IMR-90 (cell line): Measurements from ENCODE around the gene JAK1. TPM values are rescaled to one million over a fixed set of nuclear protein-coding genes. Genes with fewer than 3 reads are reported as not detected.

Experiments used
- ATAC-seq: fragments of 200-7000 bp; cut with Tn5 transposase; 2 replicates; pipeline ENCODE4 v1.9.1; 2020; ENCODE audit warnings: low read depth, mild to moderate bottlenecking, moderate library complexity
- BruUV-seq: library from RNA; stranded (reverse); fragments of 400-500 nt; replicated peaks from 2 replicates; lab custom pipeline; 2021; lab: Mats Ljungman, UMichigan
- CTCF ChIA-PET: fragments of 300-600 bp; formaldehyde crosslinking; extraction: SDS; loops from one replicate; lab custom pipeline; 2021; ENCODE audit warnings: antibody characterized with exemption; lab: Yijun Ruan, JAX
- POLR2A ChIA-PET: fragments of 300-600 bp; sonication (Branson Sonifier 250); formaldehyde crosslinking; loops from one replicate; lab custom pipeline; 2022; ENCODE audit warnings: antibody characterized with exemption; ENCODE audit not compliant: unreplicated experiment; lab: Charles Lee
- DNase-seq: peaks from one replicate; pipeline ENCODE4 v3.0.0; 2013
- H2AFZ ChIP-seq: replicated peaks from 2 replicates; pipeline ENCODE3; 2013; ENCODE audit warnings: low read length, mild to moderate bottlenecking; ENCODE audit not compliant: poor library complexity
- H2AK5ac ChIP-seq: 2 replicates; pipeline ENCODE4 v1.6.1; 2013; ENCODE audit warnings: low read depth, low read length, inconsistent platforms
- H2AK9ac ChIP-seq: replicated peaks from 2 replicates; pipeline ENCODE3; 2013; ENCODE audit warnings: mild to moderate bottlenecking, low read depth, low read length, moderate library complexity; ENCODE audit not compliant: poor library complexity
- H2BK120ac ChIP-seq: 2 replicates; pipeline ENCODE4 v1.6.1; 2013; ENCODE audit warnings: low read depth, low read length, inconsistent platforms
- H2BK15ac ChIP-seq: 3 replicates; pipeline ENCODE4 v1.6.1; 2013; ENCODE audit warnings: low read depth, low read length, inconsistent platforms
- H2BK20ac ChIP-seq: 2 replicates; pipeline ENCODE4 v1.6.1; 2013; ENCODE audit warnings: low read depth, mild to moderate bottlenecking, inconsistent platforms, low read length, moderate library complexity
- H2BK5ac ChIP-seq: 2 replicates; pipeline ENCODE4 v1.6.1; 2013; ENCODE audit warnings: mild to moderate bottlenecking, low read depth, low read length, inconsistent platforms; ENCODE audit not compliant: poor library complexity, severe bottlenecking
- H3K14ac ChIP-seq: replicated peaks from 2 replicates; pipeline ENCODE4 v1.6.1; 2013; ENCODE audit warnings: low read depth, low read length, inconsistent platforms
- H3K18ac ChIP-seq: 2 replicates; pipeline ENCODE4 v1.6.1; 2013; ENCODE audit warnings: low read depth, low read length, control low read depth
- H3K23ac ChIP-seq: 2 replicates; pipeline ENCODE4 v1.6.1; 2013; ENCODE audit warnings: low read depth, low read length, inconsistent platforms
- H3K27ac ChIP-seq: 2 replicates; pipeline ENCODE4 v1.5.1; 2013; ENCODE audit warnings: mild to moderate bottlenecking, control low read depth, low read length; ENCODE audit not compliant: insufficient read depth
- H3K27me3 ChIP-seq: 2 replicates; pipeline ENCODE4 v1.6.1; 2013; ENCODE audit warnings: low read length; ENCODE audit not compliant: control insufficient read depth, insufficient read depth
- H3K36me3 ChIP-seq: 2 replicates; pipeline ENCODE4 v1.6.1; 2013; ENCODE audit warnings: low read length, mixed read lengths; ENCODE audit not compliant: control insufficient read depth, insufficient read depth
- H3K4ac ChIP-seq: 2 replicates; pipeline ENCODE4 v1.6.1; 2013; ENCODE audit warnings: low read depth, low read length, inconsistent platforms
- H3K4me1 ChIP-seq: 2 replicates; pipeline ENCODE4 v1.6.1; 2013; ENCODE audit warnings: low read length, mixed read lengths; ENCODE audit not compliant: control insufficient read depth, insufficient read depth
- H3K4me2 ChIP-seq: 2 replicates; pipeline ENCODE4 v1.6.1; 2013; ENCODE audit warnings: low read depth, mild to moderate bottlenecking, control low read depth, low read length, moderate library complexity
- H3K4me3 ChIP-seq: 2 replicates; pipeline ENCODE4 v1.5.1; 2013; ENCODE audit warnings: low read depth, mild to moderate bottlenecking, control low read depth, low read length, moderate library complexity; ENCODE audit not compliant: insufficient read depth
- H3K56ac ChIP-seq: 2 replicates; pipeline ENCODE4 v1.6.1; 2013; ENCODE audit warnings: low read length, inconsistent platforms; ENCODE audit not compliant: insufficient read depth; ENCODE audit errors: extremely low read depth
- H3K79me1 ChIP-seq, 2 experiments: 2 replicates each; pipeline ENCODE4 v1.6.1; 2013; ENCODE audit warnings: low read length in 2 of 2, inconsistent platforms in 1 of 2, low read depth in 1 of 2
- H3K9ac ChIP-seq: 2 replicates; pipeline ENCODE4 v1.6.1; 2013; ENCODE audit warnings: low read depth, low read length, control low read depth
- H3K9me1 ChIP-seq: 2 replicates; pipeline ENCODE4 v1.6.1; 2013; ENCODE audit warnings: low read length, inconsistent platforms; ENCODE audit not compliant: insufficient read depth
- H3K9me3 ChIP-seq: 2 replicates; pipeline ENCODE4 v1.6.1; 2013; ENCODE audit warnings: low read length; ENCODE audit not compliant: control insufficient read depth, insufficient read depth
- H4K20me1 ChIP-seq: 2 replicates; pipeline ENCODE4 v1.6.1; 2013; ENCODE audit warnings: low read length, inconsistent platforms; ENCODE audit not compliant: insufficient read depth
- H4K5ac ChIP-seq: 2 replicates; pipeline ENCODE4 v1.6.1; 2013; ENCODE audit warnings: mild to moderate bottlenecking, low read depth, low read length, control low read depth
- H4K8ac ChIP-seq, 2 experiments: 2 replicates each; pipeline ENCODE4 v1.6.1; 2013; ENCODE audit warnings: low read depth in 2 of 2, low read length in 2 of 2, control low read depth in 1 of 2, inconsistent platforms in 1 of 2
- H4K91ac ChIP-seq: 2 replicates; pipeline ENCODE4 v1.6.1; 2013; ENCODE audit warnings: low read depth, low read length, inconsistent platforms; ENCODE audit not compliant: insufficient read depth
- BHLHE40 ChIP-seq: fragments of 150-350 bp; IDR thresholded peaks from 2 replicates; pipeline ENCODE4 v1.6.1; 2016; ENCODE audit warnings: mild to moderate bottlenecking, low read depth, low read length
- CEBPB ChIP-seq: IDR thresholded peaks from 2 replicates; pipeline ENCODE4 v1.6.1; 2012; ENCODE audit warnings: low read depth, low read length, improper control_type of control experiment
- CHD1 ChIP-seq: IDR thresholded peaks from 2 replicates; pipeline ENCODE4 v1.6.1; 2012; ENCODE audit warnings: low read depth, low read length, improper control_type of control experiment
- CTCF ChIP-seq: conservative IDR thresholded peaks from 2 replicates; pipeline ENCODE4 v1.5.1; 2012; ENCODE audit warnings: mild to moderate bottlenecking, low read depth, low read length, improper control_type of control experiment
- ELK1 ChIP-seq: fragments of 150-350 bp; IDR thresholded peaks from 2 replicates; pipeline ENCODE4 v1.6.1; 2016; ENCODE audit warnings: low read depth, mild to moderate bottlenecking, low read length, moderate library complexity, borderline replicate concordance
- FOS ChIP-seq: fragments of 150-350 bp; IDR thresholded peaks from 2 replicates; pipeline ENCODE4 v1.6.1; 2016; ENCODE audit warnings: low read depth, low read length
- MAFK ChIP-seq: IDR thresholded peaks from 2 replicates; pipeline ENCODE4 v1.6.1; 2012; ENCODE audit warnings: low read depth, low read length, improper control_type of control experiment
- MAZ ChIP-seq: IDR thresholded peaks from 2 replicates; pipeline ENCODE4 v1.6.1; 2012; ENCODE audit warnings: low read depth, mild to moderate bottlenecking, low read length, improper control_type of control experiment, moderate library complexity, borderline replicate concordance
- MXI1 ChIP-seq: IDR thresholded peaks from 2 replicates; pipeline ENCODE4 v1.6.1; 2012; ENCODE audit warnings: low read depth, mild to moderate bottlenecking, low read length, moderate library complexity, borderline replicate concordance
- NFE2L2 ChIP-seq: fragments of 150-350 bp; IDR thresholded peaks from 2 replicates; pipeline ENCODE4 v1.6.1; 2016; ENCODE audit warnings: low read depth, mild to moderate bottlenecking, low read length
- POLR2A ChIP-seq: IDR thresholded peaks from 2 replicates; pipeline ENCODE4 v1.6.1; 2012; ENCODE audit warnings: mild to moderate bottlenecking, low read depth, low read length
- RAD21 ChIP-seq: IDR thresholded peaks from 2 replicates; pipeline ENCODE4 v1.6.1; 2012; ENCODE audit warnings: low read length, improper control_type of control experiment
- RCOR1 ChIP-seq: IDR thresholded peaks from 2 replicates; pipeline ENCODE4 v1.6.1; 2012; ENCODE audit warnings: mild to moderate bottlenecking, low read length, improper control_type of control experiment; ENCODE audit not compliant: insufficient replicate concordance
- RFX5 ChIP-seq: IDR thresholded peaks from 2 replicates; pipeline ENCODE4 v1.8.0; 2012; ENCODE audit warnings: low read depth, mild to moderate bottlenecking, low read length, moderate library complexity
- SMC3 ChIP-seq: fragments of 150-350 bp; IDR thresholded peaks from 2 replicates; pipeline ENCODE4 v1.6.1; 2016; ENCODE audit warnings: low read depth, mild to moderate bottlenecking, antibody characterized with exemption, low read length, moderate library complexity
- USF2 ChIP-seq: fragments of 150-350 bp; IDR thresholded peaks from 2 replicates; pipeline ENCODE4 v1.6.1; 2017; ENCODE audit warnings: mild to moderate bottlenecking, antibody characterized with exemption, low read length, low read depth
- WGBS, 2 experiments: methylation state at CpG; one replicate each; pipeline versions ENCODE4 v1.1.5 to v1.1.7; 2013; ENCODE audit warnings: missing lambda C conversion rate in 2 of 2; ENCODE audit not compliant: insufficient read length in 1 of 2; ENCODE audit errors: extremely low coverage in 2 of 2; 5-methylcytosine and 5-hydroxymethylcytosine counted together
- dilution Hi-C: fragments of 300-500 bp; cut with HindIII; formaldehyde crosslinking; loops from one replicate; pipeline ENCODE4 v1.14.3; 2018; ENCODE audit warnings: low sequenced_read_pairs; ENCODE audit not compliant: unreplicated experiment
- in situ Hi-C: fragments of 300-500 bp; cut with MboI; formaldehyde crosslinking; loops from 3 replicates; pipeline ENCODE4 v1.14.3; 2019; ENCODE audit warnings: low sequenced_read_pairs, inconsistent platforms, mixed read lengths
- intact Hi-C: fragments of 100-400 bp; cut with micrococcal nuclease; formaldehyde crosslinking; loops from 2 replicates; pipeline ENCODE4 v1.10.0; 2022
- polyA plus RNA-seq, 3 experiments: library from polyadenylated mRNA; depleted of rRNA; stranded (reverse); fragments of >200 nt; gene quantifications; 2 replicates each; pipeline ENCODE4 v1.2.3, GENCODE V29; 2012; ENCODE audit warnings: low replicate concordance in 1 of 3
- total RNA-seq: library from RNA; depleted of rRNA; stranded (reverse); fragments of >200 nt; gene quantifications from 2 replicates; pipeline ENCODE4 v1.2.3, GENCODE V29; 2012

JAK1 gene
- total and polyA plus RNA-seq, 2 of the 4 experiments (the other 2 are of a cell fraction): 76.9 to 103 TPM

- no peak overlapping the region for H3K23ac ChIP-seq
- H3K56ac ChIP-seq: no peak overlapping the region
- H3K4ac ChIP-seq: no peak overlapping the region
- POLR2A ChIA-PET: no interaction called here
- TF ChIP-seq RCOR1 (no peak), SMC3 (no peak), NFE2L2 (no peak), CEBPB (no peak), FOS (no peak), CHD1 (no peak), MAZ (no peak), RAD21 (no peak), CTCF (no peak), MAFK (no peak), BHLHE40 (no peak), RFX5 (no peak), MXI1 (no peak), POLR2A (no peak), USF2 (no peak), ELK1 (no peak)
- no peak overlapping the region for H3K4me3 ChIP-seq
- no peak overlapping the region for H3K27ac ChIP-seq
- no peaks in the 10 kb centered on the region for H3K9me3 ChIP-seq
- peaks cover 0 to 4% of the 10 kb centered on the region in 2 experiments; a peak in 1 of 4 replicates for H3K79me1 ChIP-seq
- no peak overlapping the region for H4K8ac ChIP-seq
- intact Hi-C loops (no loop called here), in situ Hi-C loops (no loop called here), dilution Hi-C loops (no loop called here)
- no peak overlapping the region for H2AFZ ChIP-seq
- H3K27me3 ChIP-seq: no peaks in the 10 kb centered on the region
- H3K4me2 ChIP-seq: no peak overlapping the region
- no peak overlapping the region for H2BK5ac ChIP-seq
- no peak overlapping the region for H2AK9ac ChIP-seq
- no peak for DNase-seq
- no peak overlapping the region for H2BK20ac ChIP-seq
- H2AK5ac ChIP-seq: no peak overlapping the region
- ATAC-seq: no peak
- H4K5ac ChIP-seq: no peak overlapping the region
- WGBS, 2 experiments: 96% methylated on average over 4 of the region's 9 CpGs; no CpG with 5 or more reads in 1 of the 2 experiments
- CTCF ChIA-PET: no interaction called here
- BruUV-seq: no TSS peak
- H4K91ac ChIP-seq: no peak overlapping the region
- H3K9me1 ChIP-seq: peaks cover 7% of the 10 kb centered on the region
- H2BK15ac ChIP-seq: no peak overlapping the region
- H3K14ac ChIP-seq: no peak overlapping the region
- no peak overlapping the region for H3K9ac ChIP-seq
- H3K18ac ChIP-seq: no peak overlapping the region
- peaks cover 5% of the 10 kb centered on the region; the same call in 1 of the 2 replicates for H3K4me1 ChIP-seq
- peaks cover 75% of the 10 kb centered on the region for H3K36me3 ChIP-seq
- H4K20me1 ChIP-seq: no peaks in the 10 kb centered on the region
- no peak overlapping the region for H2BK120ac ChIP-seq
Measured at GRCh38 chr1:64843675-64844074, 122.7 kb downstream of the JAK1 start.
